Gastroesophageal sphincter (tissue), 3 donors: ENCODE measurements around the gene STAM.

Experiments used
- POLR2AphosphoS5 ChIP-seq: sonication (generic); formaldehyde crosslinking; IDR thresholded peaks from one replicate; pipeline ENCODE4 v1.6.1; 2017; ENCODE audit warnings: antibody characterized with exemption
- TF ChIP-seq, protein P1 (sequence below), 4 experiments: fragments of 200-600 bp in 2 of 4; fragments of 450-650 bp in 2 of 4; sonication (generic) in 1 of 4; IDR thresholded peaks; one replicate each; pipeline ENCODE4 v1.5.1; 2017 to 2019; ENCODE audit warnings: antibody characterized with exemption in 4 of 4, mild to moderate bottlenecking in 2 of 4, moderate library complexity in 2 of 4

DNA sequence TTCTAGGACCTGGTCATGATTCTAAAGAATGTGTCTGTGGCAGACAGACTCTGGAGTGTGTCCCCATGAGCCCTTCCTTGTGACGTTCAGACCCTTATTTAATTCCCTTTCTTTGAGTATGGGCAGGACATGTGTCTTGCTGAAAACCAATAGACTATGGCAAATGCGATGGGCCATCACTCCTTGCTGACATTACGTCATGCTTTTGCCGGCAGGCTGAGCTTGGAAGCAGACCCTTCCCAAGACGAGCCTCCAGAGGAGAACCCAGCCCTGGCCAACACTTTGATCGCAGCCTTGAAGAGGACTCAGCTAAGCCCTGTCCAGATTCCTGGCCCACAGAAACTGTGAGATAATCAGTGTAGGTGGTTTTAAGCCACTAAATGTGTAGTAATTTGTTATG lies 89.7 kb downstream of the STAM start:
- TF ChIP-seq POLR2AphosphoS5: no peak
- TF ChIP-seq, protein P1, sequence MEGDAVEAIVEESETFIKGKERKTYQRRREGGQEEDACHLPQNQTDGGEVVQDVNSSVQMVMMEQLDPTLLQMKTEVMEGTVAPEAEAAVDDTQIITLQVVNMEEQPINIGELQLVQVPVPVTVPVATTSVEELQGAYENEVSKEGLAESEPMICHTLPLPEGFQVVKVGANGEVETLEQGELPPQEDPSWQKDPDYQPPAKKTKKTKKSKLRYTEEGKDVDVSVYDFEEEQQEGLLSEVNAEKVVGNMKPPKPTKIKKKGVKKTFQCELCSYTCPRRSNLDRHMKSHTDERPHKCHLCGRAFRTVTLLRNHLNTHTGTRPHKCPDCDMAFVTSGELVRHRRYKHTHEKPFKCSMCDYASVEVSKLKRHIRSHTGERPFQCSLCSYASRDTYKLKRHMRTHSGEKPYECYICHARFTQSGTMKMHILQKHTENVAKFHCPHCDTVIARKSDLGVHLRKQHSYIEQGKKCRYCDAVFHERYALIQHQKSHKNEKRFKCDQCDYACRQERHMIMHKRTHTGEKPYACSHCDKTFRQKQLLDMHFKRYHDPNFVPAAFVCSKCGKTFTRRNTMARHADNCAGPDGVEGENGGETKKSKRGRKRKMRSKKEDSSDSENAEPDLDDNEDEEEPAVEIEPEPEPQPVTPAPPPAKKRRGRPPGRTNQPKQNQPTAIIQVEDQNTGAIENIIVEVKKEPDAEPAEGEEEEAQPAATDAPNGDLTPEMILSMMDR (IDR thresholded peaks at IDR 0.05): no peak
